ENCODE data around the gene ZNF860.

GRCh38 chr3:31968369-31968926, 13.1 kb upstream of the ZNF860 start:
- TF ChIP-seq CTCF (IDR thresholded peaks at IDR 0.05; ENCODE audit: low read length) (no peak), EZH2 (IDR thresholded peaks at IDR 0.05; ENCODE audit: borderline replicate concordance, low read length) (no peak)

All from OCI-LY1 (cell line).